GM19395 (cell line): ENCODE data around the gene EPHA7.

ENCODE experiments used
- ATAC-seq: cut with Tn5 transposase; IDR thresholded peaks from one replicate; pipeline ENCODE4 v1.9.1; 2021; ENCODE audit warnings: mild to moderate bottlenecking, moderate library complexity; ENCODE audit not compliant: unreplicated experiment

EPHA7 gene

GRCh38 chr6:93327857-93328256 lies 91.5 kb downstream of the EPHA7 start:
- ATAC-seq = no peak

GRCh38 chr6:93325761-93326160 lies 93.6 kb downstream of the EPHA7 start:
- ATAC-seq = no peak

- ATAC-seq = no peak
Observed at GRCh38 chr6:93323630-93324029, 95.7 kb downstream of the EPHA7 start.

DNA sequence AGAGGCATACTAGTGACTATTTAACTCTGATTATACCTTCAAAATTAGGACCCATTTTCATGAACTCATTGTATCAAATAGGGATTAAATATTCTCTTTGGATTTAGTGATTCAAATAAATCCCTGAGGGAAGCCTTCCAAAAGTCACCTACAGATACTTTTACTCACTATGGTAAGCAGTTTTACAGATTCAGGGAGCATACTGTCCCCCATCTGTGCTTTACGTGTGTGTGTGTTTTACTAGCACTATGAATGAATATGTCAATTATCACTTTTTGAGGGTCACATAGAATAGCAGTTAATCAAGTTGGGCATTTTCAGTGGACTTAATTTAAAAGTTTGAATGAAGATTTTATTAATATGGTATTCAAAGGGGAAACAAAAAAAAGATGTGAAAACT lies 96.7 kb downstream of the EPHA7 start:
- no peak for ATAC-seq

GRCh38 chr6:93319304-93319703 lies 100.1 kb downstream of the EPHA7 start:
- ATAC-seq = no peak

- no peak for ATAC-seq
Observed at GRCh38 chr6:93318121-93318520, 101.2 kb downstream of the EPHA7 start.

DNA sequence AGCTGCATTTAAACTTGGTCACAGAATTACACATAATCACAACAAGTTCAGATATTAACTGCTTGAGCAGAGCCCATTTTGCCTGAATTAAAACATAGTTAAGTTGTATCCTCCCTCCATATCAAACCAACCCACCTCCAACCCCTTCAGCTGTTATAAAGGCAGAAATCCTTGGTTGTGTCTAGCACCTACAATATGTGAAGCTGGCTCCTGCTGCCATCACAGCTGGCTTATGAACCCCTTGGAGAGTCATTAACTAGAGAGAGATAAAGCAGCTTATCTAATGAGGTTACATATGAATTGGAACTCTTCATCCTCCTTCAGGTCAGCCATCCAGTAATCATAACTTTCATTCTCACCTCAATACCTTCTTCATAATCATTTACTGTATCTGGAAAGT lies 101.8 kb downstream of the EPHA7 start:
- no peak for ATAC-seq

DNA sequence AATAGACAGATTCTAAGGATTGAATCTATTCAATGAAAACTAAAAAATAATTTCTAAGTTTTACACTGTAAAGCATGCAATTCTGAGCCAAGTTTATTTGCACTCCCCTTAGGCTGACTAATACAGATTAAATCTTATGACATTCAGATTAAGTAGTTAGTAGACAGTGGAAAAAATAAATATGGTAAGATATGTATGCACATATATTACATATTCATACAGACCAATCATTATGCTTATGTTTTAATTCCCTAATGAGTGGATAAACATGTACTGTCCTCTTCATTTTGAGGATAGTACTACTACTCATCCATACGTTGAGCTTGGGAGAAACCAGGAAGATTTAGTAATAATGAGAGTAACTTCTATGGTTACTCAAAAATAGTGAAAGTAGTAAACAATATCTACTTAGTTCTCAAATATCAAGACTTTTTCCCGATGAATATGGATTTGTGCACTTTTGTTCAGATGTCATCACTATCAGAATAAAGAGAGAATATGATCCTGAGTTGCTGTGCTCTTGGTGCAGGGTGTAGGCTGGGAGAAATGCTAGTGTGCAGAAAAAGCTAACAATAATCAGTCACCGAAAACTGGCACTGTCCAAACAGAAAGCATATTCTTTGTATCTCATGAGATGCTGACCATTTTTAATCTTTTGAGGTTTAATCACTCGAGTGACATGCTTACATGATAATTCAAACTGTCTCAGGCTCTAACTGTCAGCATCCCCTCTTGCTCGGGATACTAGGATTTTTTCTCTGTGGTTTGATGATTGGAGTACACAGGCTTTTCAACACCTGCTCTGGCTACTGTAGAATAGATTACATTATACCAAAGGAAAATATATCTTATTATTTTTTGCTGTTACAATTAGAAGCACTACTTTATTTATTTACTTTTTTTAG lies 111.6 kb downstream of the EPHA7 start:
- ATAC-seq = no peak

GRCh38 chr6:93305088-93305487 lies 114.3 kb downstream of the EPHA7 start:
- ATAC-seq = no peak

DNA sequence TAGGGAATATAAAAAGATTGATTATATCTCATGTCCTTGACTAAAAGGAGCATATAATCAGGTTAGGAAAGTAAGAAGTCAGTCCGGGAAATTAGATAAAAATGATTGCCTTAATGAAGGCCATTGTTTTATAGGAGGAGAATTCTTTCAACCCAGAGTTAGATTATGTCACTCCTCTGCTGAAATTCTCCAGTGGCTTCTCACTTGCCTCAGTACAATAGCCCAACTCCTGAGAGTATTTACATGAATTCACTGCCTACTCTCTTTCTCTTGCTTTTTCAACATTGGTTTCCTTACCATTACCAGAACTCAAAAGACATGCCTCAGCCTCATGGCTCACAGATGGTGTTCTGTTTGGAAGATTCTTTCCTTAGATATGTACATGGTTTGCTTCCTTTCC lies 114.9 kb downstream of the EPHA7 start:
- no peak for ATAC-seq

- no peak for ATAC-seq
Observed at GRCh38 chr6:93300661-93301060, 118.7 kb downstream of the EPHA7 start.

GRCh38 chr6:93299622-93300021 lies 119.7 kb downstream of the EPHA7 start:
- ATAC-seq = no peak

DNA sequence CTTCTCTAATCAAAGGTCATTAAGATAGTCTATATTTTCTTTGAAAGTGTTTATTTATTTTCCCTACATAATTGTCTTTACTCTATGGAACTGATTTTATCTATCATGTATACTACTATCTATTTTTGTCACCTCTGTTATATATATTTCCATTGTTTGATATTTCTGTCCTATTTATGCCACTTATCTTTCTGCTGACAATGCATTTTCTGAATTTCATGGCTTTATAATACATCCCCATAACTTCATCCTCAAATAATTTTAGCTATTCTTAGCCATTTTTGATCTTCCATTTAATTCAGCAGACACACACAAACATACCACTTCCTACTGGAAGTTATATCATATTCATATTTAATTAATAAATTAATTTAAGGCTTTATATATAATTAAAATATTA lies 123.7 kb downstream of the EPHA7 start:
- no peak for ATAC-seq

- ATAC-seq = no peak
Observed at GRCh38 chr6:93294879-93295278, 124.5 kb downstream of the EPHA7 start.

DNA sequence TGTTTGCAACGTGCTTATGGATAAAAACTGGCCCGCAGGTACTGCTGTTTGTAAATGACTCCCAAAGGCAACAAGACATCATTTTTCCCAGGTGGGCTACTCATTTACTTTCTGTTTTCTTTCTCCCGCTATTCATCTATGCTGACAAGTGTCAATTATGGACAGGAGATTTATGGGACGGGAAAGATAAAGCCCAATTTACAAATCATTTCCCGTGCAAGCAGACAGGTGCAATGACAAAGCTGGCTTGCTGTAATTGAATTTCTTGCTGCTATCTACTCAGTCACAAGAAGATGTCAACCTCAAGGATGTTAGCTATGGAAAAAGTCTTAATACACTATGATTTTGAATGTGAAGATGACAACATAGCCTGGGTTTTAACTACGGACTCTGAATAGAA lies 125.5 kb downstream of the EPHA7 start:
- ATAC-seq = no peak

DNA sequence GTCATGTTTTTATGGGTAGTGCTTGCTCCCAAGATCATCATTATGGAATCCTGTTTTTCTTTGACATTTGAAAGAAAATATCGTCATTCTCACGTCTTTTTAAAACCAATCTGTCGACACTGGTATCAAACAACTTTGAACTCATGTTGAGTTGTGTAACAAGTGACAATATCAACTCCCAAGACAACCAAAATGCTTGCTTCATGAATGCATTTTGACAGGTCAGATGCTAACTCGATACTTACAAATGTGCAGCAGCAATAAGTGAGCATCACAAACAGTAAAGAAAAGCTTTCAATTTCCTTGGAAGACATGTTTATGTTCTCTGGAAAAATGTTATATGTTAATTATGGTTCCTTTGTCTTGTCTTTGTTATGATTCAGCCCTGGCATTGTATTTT lies 125.9 kb downstream of the EPHA7 start:
- no peak for ATAC-seq

- ATAC-seq = no peak
Observed at GRCh38 chr6:93282521-93283031, 136.8 kb downstream of the EPHA7 start.

DNA sequence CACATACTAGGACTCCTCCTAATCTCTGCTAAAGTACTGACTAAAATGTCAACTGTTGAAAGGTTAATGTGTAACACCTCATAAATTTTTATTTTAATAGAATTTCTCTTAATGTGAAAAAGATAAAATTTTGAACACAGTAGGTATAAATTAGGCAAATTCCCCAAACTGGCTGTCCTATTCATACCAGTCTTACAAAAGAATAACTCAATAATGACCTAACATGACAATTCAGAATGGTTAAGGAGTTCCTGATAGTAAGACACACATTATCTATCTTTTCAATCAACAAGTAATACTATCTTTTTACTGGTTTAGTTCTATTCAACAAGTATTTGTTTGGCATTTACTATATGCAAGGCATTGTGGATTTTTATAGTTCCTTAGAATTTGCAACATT lies 141.1 kb downstream of the EPHA7 start:
- ATAC-seq = no peak

DNA sequence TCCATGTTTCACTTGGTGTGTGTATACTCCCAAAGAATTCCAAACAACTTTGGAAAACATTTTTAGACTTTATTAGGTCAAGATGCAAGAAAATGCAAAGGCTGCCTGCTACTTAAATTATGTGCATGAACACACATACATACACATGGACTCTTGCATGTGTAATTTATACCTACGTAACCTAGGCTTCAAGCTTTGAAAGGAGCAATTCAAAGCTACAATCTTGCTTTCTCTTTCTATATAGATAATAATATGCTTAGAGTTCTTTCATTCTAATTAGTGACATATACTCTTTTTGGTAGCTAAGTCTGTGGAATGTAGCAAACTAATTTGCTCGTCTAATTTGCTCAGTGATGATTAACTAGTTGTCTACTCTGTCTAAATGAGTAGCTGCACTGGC lies 146.5 kb downstream of the EPHA7 start:
- ATAC-seq = no peak

- no peak for ATAC-seq
Observed at GRCh38 chr6:93272211-93272610, 147.1 kb downstream of the EPHA7 start.

- ATAC-seq = no peak
Observed at GRCh38 chr6:93266116-93266817, 153.1 kb downstream of the EPHA7 start.

DNA sequence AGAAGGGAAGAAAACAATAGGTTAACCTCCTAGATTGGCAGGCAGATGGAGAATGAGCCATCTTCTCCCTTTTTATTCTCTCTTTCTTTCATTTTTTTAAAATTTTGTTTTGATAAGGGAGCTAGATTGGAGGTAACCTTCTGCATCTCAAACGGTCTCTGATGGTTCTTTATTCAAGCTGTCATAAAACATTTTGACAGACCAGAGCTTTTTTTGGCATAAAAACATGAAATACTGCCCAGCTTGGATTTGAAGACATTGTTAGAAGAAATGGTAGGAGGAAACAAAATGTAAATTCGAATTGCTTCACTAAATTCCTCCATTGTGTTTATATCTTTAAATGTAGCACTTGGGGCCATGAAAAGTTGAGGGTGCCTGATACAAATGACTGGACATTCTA lies 158.5 kb downstream of the EPHA7 start:
- ATAC-seq = no peak
